GM18517 (cell line): Measurements from ENCODE around the gene SPANXN3.
"Not testable (repeated sequence)": the region's sequence is repeated elsewhere in the genome, so short reads cannot be mapped to it uniquely, and the experiment has no call there.

Source experiments
- ATAC-seq: cut with Tn5 transposase; IDR thresholded peaks from one replicate; pipeline ENCODE4 v1.9.1; 2021; ENCODE audit warnings: mild to moderate bottlenecking, moderate library complexity; ENCODE audit not compliant: unreplicated experiment

SPANXN3 gene, protein sequence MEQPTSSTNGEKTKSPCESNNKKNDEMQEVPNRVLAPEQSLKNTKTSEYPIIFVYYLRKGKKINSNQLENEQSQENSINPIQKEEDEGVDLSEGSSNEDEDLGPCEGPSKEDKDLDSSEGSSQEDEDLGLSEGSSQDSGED

DNA sequence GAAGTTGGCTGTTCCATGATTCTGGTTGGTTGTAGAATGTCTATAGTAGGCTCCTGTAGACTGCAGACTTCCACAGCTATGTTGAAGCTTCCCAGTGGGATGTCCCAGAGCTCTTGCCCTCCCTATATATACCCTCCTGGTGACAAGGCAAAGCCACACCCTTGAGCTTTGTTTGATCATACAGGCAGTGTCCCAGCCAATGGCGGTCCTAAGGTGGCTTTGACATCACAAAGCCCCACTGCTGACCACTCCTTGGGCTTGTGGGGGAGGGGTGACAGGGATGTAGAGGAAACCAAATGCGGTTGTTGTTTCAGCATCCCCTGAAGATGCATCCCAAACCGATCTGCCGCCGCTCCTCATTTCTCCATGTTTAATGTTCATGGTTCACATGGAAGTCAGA lies at the start of gene SPANXN3:
Gene SPANXN3 (minus strand): TSS at position 101 of the 400 bp plus-strand sequence. CDS start 84 bp downstream, at position 17.
- ATAC-seq = not testable (repeated sequence)

DNA sequence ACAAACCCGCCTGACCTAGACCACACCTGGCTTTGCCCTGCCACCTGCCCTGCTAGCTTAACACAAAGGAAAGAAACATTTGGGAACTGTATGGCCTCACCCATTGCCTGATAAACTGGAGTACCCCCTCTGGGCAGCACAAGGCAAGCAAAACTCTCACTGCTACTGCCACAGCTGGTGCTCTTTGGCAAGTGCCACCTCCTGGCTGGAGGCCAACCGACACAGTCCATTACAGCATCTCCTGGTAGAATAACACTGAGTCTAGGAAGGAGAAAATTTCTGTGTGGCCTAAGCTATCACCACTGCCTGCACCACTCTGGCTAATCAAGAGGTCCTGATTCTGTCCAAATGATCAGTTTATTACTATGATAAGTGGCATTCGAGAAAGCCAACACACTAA lies 18.9 kb upstream of the SPANXN3 start:
- ATAC-seq = no peak

DNA sequence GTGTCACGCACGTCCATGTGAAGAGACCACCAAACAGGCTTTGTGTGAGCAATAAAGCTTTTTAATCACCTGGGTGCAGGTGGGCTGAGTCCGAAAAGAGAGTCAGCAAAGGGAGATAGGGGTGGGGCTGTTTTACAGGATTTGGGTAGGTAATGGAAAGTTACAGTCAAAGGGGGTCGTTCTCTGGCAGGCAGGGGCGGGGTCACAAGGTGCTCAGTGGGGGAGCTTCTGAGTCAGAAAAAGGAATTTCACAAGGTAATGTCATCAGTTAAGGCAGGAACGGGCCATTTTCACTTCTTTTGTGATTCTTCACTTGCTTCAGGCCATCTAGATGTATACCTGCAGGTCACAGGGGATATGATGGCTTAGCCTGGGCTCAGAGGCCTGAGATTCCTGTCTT lies 15.1 kb downstream of the SPANXN3 start:
- not testable (repeated sequence) for ATAC-seq

DNA sequence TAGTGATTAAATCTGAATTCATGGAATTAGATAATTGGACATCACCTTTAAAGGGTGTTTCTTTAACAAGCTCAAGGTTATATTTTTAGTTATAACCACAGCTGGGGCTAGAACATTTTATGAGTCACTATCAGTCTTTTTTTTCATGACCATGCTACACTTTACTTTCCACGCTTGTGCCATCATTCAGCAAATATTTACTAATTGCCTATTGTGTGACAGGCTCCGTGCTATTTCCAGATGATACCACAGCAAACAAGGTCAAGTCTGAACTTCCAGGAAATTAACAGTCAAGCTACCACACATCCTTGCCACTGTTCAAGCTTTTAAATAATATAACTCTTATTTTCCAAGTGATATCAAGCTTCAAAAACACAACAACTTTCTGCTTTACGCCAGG lies 16.5 kb downstream of the SPANXN3 start:
- ATAC-seq = no peak

DNA sequence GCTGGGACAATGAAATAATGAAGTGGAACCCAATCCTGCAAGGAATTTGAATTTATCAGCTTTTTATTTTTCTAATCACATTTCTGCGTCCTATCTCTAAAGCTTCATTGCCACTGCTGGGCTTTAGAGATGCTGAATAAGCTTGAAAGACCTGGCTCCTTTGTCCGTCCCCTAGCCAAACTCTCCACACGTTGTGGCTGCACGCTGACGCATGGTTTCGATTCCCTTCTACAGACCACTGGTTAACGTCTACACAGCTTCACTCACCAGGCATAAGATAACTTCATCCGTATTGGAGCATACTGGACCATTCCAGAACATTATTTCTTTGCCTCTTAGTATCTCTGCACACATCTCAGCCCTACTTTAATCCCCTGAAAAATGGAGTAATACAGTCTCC lies 31.2 kb downstream of the SPANXN3 start:
- ATAC-seq = no peak

DNA sequence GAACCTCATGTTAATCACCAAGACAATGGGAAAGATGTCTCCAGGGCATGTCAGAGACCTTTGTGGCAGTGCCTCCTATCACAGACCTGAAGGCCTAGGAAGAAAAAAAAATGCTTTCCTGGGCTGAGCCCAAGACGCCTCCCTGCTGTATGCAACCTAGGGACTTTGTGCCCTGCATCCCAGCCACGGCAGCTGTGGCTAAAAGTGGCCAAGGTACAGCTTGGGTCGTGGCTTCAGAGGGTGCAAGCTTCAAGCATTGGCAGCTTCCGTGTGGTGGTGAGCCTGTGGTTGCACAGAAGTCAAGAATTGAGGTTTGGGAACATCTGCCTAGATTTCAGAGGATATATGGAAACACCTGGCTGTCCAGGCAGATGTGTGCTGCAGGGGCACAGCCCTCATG lies 40.5 kb downstream of the SPANXN3 start:
- ATAC-seq = no peak

DNA sequence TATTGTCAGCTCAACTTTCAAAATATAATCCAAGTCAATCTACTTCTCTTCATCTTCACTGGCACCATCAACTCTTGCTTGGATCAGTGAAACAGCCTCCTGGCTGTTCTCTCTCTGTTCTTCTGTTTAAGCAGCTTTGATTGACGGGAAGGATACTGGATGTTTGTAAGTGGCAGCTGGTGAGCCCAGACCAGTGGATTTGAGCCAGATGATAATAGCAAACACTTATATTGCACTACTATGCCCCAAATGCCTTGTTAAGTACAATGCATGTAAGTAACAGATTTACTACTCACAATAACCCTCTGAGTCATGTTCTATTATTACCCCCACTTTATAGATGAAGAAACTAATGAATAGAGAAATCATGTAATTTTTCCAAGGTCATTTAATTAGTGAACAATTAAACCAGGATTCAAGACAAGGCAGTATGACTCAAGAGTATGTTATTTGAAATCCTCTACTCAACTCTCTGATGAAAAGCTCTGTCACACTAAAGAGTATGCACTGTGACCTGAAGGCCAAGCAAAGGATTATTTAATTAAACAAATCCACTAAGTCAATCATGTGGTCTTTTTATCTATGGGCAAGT lies 44.8 kb downstream of the SPANXN3 start:
- ATAC-seq = no peak

DNA sequence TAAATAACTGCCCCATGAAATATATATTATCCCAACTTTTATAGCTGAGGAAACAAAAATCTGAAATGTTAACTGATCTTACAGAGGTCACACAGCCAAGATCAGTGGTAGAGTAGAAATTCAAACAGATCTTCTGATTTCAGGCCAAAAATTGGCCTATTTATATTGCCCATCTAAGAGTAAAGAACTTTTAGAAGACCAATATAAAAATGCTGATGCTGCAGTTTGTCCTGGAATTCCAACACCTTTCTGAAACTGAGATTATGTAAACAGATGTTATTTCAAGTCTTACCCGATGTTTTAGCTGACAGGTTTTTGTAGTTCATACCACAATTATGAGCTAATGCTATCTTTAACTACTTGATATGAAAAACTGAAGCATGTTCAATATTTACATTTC lies 51.1 kb downstream of the SPANXN3 start:
- ATAC-seq = no peak

DNA sequence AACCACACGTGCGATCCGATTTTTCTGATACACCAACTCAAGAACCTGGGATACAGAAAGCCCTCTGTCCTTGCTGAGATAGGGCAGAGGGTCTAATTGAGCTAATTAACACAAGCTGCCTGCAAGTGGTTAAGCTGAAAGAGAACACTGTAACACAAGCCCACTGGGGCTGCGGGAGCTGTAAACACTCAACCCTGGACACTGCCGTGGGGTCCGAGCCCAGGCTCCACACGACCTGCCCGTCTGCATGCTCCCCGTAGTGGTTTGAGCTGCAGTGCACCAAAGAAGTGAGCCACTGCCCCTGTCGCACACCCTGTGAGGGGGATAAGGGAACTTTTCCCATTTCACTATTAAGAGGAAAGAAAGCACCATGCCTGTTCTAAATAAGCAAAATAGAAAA lies 54.6 kb downstream of the SPANXN3 start:
- ATAC-seq = no peak

DNA sequence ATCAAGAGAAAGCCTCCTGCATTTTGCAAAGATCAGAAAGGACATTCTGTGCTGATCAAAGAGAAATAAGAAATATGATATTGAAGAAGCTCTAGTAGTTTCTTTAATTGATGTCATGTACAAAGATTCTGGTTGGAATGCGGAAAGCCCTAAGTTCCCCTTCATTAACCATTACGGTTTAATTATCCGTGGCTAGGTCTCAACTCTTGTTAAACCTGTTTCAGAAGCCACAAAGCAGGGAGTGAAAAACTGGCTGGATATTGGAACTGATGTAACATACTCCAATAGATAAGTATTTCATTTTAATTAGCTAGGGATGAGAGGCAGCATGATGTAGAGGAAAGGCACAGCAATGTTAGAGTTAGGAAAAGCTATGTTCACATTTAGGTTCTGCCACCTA lies 55.7 kb downstream of the SPANXN3 start:
- ATAC-seq = no peak
